Suprapubic skin (tissue), 4 donors: ENCODE measurements around the gene STON2. TPM values are rescaled to one million over a fixed set of nuclear protein-coding genes. Genes with fewer than 3 reads are reported as not detected.
A peak's percentile ranks its signal among the peaks of the same experiment; 100 is the strongest.

ENCODE experiments used
- DNase-seq, 2 donors: peaks; one replicate each; pipeline ENCODE4 v3.0.0-alpha.2; 2019; ENCODE audit warnings: low spot score in 2 of 2
- H3K27ac ChIP-seq: fragments of 200-600 bp; sonication (generic); one replicate; pipeline ENCODE4 v1.5.1; 2019
- H3K27me3 ChIP-seq: fragments of 200-600 bp; sonication (generic); one replicate; pipeline ENCODE4 v1.5.1; 2019
- H3K36me3 ChIP-seq: fragments of 200-600 bp; sonication (generic); one replicate; pipeline ENCODE4 v1.5.1; 2019
- H3K4me1 ChIP-seq: fragments of 200-600 bp; sonication (generic); one replicate; pipeline ENCODE4 v1.5.1; 2019
- H3K4me3 ChIP-seq: fragments of 200-600 bp; sonication (generic); one replicate; pipeline ENCODE4 v1.5.1; 2019; ENCODE audit warnings: mild to moderate bottlenecking
- H3K9me3 ChIP-seq: fragments of 200-600 bp; sonication (generic); one replicate; pipeline ENCODE4 v1.5.1; 2019
- CTCF ChIP-seq, 2 donors: fragments of 200-600 bp in 1 of 2; fragments of 450-650 bp in 1 of 2; sonication (generic) in 1 of 2; IDR thresholded peaks; one replicate each; pipeline ENCODE4 v1.5.1; 2016 to 2019; ENCODE audit warnings: antibody characterized with exemption in 2 of 2, mild to moderate bottlenecking in 1 of 2, moderate library complexity in 1 of 2
- EP300 ChIP-seq: sonication (generic); formaldehyde crosslinking; IDR thresholded peaks from one replicate; pipeline ENCODE4 v1.6.1; 2017; ENCODE audit warnings: antibody characterized with exemption
- POLR2A ChIP-seq, 2 donors: fragments of 450-650 bp; IDR thresholded peaks; one replicate each; pipeline ENCODE4 v1.6.1; 2017; ENCODE audit warnings: antibody characterized with exemption in 2 of 2, mild to moderate bottlenecking in 2 of 2, moderate library complexity in 2 of 2
- POLR2AphosphoS5 ChIP-seq, 3 donors: sonication (generic); formaldehyde crosslinking; IDR thresholded peaks; one replicate each; pipeline ENCODE4 v1.6.1; 2017; ENCODE audit warnings: antibody characterized with exemption in 3 of 3
- WGBS: methylation state at CpG from one replicate; pipeline ENCODE4 v1.1.5; 2018; 5-methylcytosine and 5-hydroxymethylcytosine counted together
- total RNA-seq, 4 donors: library from RNA; depleted of rRNA; stranded (reverse); fragments of >200 nt; gene quantifications; one replicate each; pipeline ENCODE4 v1.1.0, GENCODE V29; 2016

The STON2 gene
- total RNA-seq, 4 donors from 2014 or later: 19.1 to 39.5 (median 22.8) TPM

GRCh38 chr14:81336009-81336408 lies 64.1 kb downstream of the STON2 start:
- TF ChIP-seq CTCF (IDR thresholded peaks at IDR 0.05): no peak
- no peak overlapping the region for H3K4me3 ChIP-seq
- no peaks in the 10 kb centered on the region for H3K9me3 ChIP-seq
- H3K4me1 ChIP-seq: peaks cover 12% of the 10 kb centered on the region
- H3K27me3 ChIP-seq: no peaks in the 10 kb centered on the region
- DNase-seq: no peak
- no peaks in the 10 kb centered on the region for H3K36me3 ChIP-seq
- 75% methylated on average over 3 of the region's 3 CpGs for WGBS
- no peak overlapping the region for H3K27ac ChIP-seq

GRCh38 chr14:81332725-81333124 lies 67.4 kb downstream of the STON2 start:
- no peaks in the 10 kb centered on the region for H3K27me3 ChIP-seq
- no peaks in the 10 kb centered on the region for H3K9me3 ChIP-seq
- TF ChIP-seq CTCF (IDR thresholded peaks at IDR 0.05): no peak
- no peak for TF ChIP-seq POLR2A (IDR thresholded peaks at IDR 0.05)
- no peak for TF ChIP-seq POLR2AphosphoS5 (IDR thresholded peaks at IDR 0.05)
- no peak for TF ChIP-seq EP300
- WGBS: 97% methylated on average over 1 of the region's 1 CpG
- H3K4me1 ChIP-seq: peaks cover 31% of the 10 kb centered on the region
- DNase-seq: no peak
- H3K4me3 ChIP-seq: no peak overlapping the region
- no peak overlapping the region for H3K27ac ChIP-seq
- no peaks in the 10 kb centered on the region for H3K36me3 ChIP-seq

GRCh38 chr14:81331229-81332021 lies 68.7 kb downstream of the STON2 start:
- no peaks in the 10 kb centered on the region for H3K36me3 ChIP-seq
- TF ChIP-seq CTCF (IDR thresholded peaks at IDR 0.05): no peak
- no peaks in the 10 kb centered on the region for H3K27me3 ChIP-seq
- H3K4me1 ChIP-seq: peaks cover 34% of the 10 kb centered on the region
- H3K27ac ChIP-seq: peak overlapping the region; percentile 58
- 29% methylated on average over 4 of the region's 4 CpGs for WGBS
- DNase-seq: no peak
- H3K9me3 ChIP-seq: no peaks in the 10 kb centered on the region
- no peak overlapping the region for H3K4me3 ChIP-seq

GRCh38 chr14:81330619-81331122 lies 69.5 kb downstream of the STON2 start:
- Histone ChIP-seq H3K27me3 (no peaks in the 10 kb centered on the region), H3K36me3 (no peaks in the 10 kb centered on the region), H3K27ac (peak overlapping the region; percentile 58), H3K4me3 (no peak overlapping the region), H3K4me1 (peaks cover 40% of the 10 kb centered on the region), H3K9me3 (no peaks in the 10 kb centered on the region)
- WGBS: 63% methylated on average over 3 of the region's 3 CpGs
- no peak for DNase-seq
- TF ChIP-seq EP300 (no peak), POLR2AphosphoS5 (IDR thresholded peaks at IDR 0.05) (no peak), POLR2A (IDR thresholded peaks at IDR 0.05) (no peak), CTCF (IDR thresholded peaks at IDR 0.05) (no peak)

GRCh38 chr14:81329640-81330381 lies 70.3 kb downstream of the STON2 start:
- peak overlapping the region; percentile 58 for H3K27ac ChIP-seq
- no peaks in the 10 kb centered on the region for H3K36me3 ChIP-seq
- H3K4me1 ChIP-seq: peaks cover 44% of the 10 kb centered on the region
- peak; percentile 45 to 66 (median 55) for TF ChIP-seq POLR2AphosphoS5 (IDR thresholded peaks at IDR 0.05)
- TF ChIP-seq POLR2A (IDR thresholded peaks at IDR 0.05): no peak
- TF ChIP-seq EP300: no peak
- no peak for TF ChIP-seq CTCF (IDR thresholded peaks at IDR 0.05)
- H3K4me3 ChIP-seq: no peak overlapping the region
- no peak for DNase-seq
- no peaks in the 10 kb centered on the region for H3K9me3 ChIP-seq
- WGBS: 55% methylated on average over 9 of the region's 9 CpGs
- H3K27me3 ChIP-seq: no peaks in the 10 kb centered on the region
